GM18526 (cell line): ENCODE measurements around the gene DKC1.
A peak's percentile ranks its signal among the peaks of the same experiment; 100 is the strongest.

Source experiments
- POLR2A ChIP-seq: IDR thresholded peaks from 3 replicates; pipeline ENCODE4 v1.6.1; 2011; ENCODE audit not compliant: insufficient read length; ENCODE audit errors: extremely low read depth

DKC1 gene

GRCh38 chrX:154762537-154763296 is at the start of gene DKC1:
Gene DKC1 (plus strand): TSS chrX:154762864. CDS start chrX:154762966, 102 bp downstream.
- peak; percentile 51 for TF ChIP-seq POLR2A

- TF ChIP-seq POLR2A: no peak
Measured at GRCh38 chrX:154714925-154715324, 47.7 kb upstream of the DKC1 start.

DNA sequence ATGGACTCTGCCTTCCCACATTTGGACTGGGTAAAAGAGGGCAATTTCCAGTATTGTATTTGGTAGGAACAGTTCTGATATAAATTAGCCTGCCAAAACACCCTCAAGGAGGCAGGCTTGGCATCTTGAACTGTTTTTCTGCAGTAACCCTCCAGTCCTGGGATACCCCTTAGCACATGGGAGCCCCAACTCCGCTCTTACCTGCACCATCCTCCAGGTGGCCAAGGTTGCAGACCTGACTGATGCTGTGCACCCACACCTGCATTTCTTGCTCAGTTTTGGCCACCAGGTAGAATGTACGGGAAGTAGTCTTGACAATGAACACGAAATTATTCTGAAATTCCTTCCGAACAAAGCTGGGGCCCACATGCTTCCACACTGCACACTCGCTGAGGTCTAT is 46.8 kb upstream of the DKC1 start:
- TF ChIP-seq POLR2A: no peak

GRCh38 chrX:154717824-154718223 is 44.8 kb upstream of the DKC1 start:
- no peak for TF ChIP-seq POLR2A

- no peak for TF ChIP-seq POLR2A
Measured at GRCh38 chrX:154718616-154719015, 44.0 kb upstream of the DKC1 start.

- no peak for TF ChIP-seq POLR2A
Measured at GRCh38 chrX:154719132-154719675, 43.5 kb upstream of the DKC1 start.

DNA sequence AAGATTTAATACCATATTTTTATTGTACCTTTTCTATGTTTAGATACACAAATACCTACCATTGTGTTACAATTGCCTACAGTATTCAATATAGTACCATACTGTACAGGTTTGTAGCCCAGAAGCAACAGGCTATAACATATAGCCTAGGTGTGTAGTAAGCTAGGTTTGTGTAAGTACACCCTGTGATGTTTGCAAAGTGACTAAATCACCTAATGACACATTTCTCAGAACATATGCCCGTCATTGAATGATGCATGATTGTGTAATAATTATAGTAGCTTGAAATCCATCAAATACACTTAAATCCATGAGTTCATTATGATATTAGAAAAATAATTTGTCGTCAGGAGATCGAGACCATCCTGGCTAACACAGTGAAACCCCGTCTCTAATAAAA is 42.6 kb upstream of the DKC1 start:
- no peak for TF ChIP-seq POLR2A

GRCh38 chrX:154721155-154721554 is 41.5 kb upstream of the DKC1 start:
- TF ChIP-seq POLR2A: no peak

DNA sequence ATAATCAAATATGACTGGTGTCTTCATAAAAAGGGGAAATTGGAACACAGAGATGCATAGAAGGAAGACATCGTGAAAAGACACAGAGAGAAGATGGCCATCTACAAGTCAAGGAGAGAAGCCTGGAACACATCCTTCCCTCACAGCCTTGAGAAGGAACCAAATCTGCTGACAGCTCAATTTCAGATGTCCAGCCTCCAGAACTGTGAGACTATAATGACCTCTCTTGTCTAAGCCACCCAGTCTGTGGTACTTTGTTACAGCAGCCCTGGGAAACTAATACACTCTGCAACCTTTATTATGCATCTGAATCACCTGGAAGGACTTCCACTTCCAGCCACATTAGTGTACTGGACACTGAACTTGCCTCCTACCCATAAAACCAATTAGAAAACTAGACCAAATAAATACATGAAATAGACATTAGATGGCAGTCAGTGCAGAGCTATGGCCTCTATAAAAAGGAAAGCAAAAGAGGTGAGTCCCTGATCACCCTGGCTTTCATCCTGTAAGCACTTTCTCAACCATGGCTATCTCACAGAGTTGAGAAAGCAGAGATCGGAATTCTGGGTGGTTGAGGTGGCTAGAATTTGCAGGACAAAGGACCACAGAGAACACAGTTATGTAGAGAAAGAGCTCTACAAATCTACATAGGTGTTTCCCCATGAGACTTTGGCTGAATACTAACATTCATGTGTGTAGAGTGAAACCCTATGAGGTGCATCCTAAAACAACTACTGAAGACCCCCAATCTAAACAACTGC is 37.5 kb upstream of the DKC1 start:
- TF ChIP-seq POLR2A: no peak

DNA sequence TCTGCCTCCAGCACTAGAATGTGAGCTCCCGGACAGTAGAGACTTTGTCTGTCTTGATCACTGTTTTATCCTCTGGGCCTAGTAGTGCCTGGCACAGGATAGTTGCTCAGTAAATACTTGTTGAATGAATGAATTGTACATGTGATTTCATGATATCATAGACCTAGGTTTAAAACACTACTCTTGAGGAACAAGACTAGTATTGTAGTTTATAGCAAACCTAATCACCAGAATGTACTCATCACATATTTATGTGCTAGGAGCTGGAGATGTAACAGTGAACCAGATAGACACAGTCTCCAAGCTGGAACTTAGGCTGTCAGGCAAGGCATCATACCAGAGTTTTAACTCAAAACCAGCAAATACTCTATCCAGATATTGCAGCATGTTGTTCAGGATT is 35.2 kb upstream of the DKC1 start:
- no peak for TF ChIP-seq POLR2A

DNA sequence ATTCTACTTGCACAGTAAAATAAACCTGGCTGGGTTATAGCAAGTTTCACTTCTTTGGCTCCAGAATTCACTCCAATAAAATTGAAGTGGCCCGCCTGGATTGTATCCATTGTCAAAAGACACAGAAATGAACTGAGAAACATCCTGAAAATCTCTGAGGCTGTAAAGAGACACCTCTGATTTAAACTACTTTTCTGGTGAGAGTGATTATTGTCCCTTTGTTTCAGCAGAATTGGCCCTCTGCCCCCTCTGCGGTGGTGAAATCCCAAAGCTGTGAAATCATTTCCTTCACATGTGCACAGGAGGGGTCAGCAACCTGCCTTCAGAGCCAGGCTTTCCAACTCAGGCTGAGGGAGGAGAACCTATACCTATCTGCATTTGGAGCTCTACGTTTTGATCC is 34.8 kb upstream of the DKC1 start:
- TF ChIP-seq POLR2A: no peak

DNA sequence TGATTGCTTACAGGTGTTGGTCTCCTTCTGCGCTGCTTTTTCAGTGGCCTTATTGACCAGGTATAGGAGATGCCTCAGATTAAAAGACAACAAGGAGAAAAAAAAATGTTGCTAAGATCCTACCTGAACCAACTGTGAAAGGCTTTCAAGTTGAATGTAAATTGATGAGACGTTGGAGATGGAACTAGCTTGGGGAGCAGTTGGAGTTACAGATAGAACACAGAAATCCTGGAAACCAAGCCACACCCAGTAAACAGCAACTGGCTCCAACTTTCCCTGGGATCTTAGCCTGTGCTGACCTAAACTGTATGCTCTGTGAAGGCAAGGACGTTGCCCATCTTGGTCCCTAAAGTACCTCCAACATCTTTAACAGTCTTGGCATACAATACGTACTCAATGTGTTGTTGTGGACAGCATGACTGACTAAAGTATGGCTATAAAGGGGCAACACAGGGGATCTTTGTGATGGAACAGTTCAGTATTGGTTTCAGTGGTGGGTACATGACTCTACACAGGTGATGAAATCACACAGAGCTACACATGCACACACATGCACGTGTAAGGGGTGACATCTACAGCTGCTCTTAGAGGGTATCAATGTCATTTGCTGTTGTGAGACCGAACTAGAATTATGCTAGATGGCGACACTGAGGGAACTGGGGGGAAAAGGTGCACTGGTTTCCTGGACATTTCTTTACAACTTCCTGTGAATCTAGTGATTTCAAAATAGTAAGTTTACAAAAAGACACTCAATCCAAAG is 34.1 kb upstream of the DKC1 start:
- TF ChIP-seq POLR2A: no peak

GRCh38 chrX:154729439-154729838 is 33.2 kb upstream of the DKC1 start:
- no peak for TF ChIP-seq POLR2A

DNA sequence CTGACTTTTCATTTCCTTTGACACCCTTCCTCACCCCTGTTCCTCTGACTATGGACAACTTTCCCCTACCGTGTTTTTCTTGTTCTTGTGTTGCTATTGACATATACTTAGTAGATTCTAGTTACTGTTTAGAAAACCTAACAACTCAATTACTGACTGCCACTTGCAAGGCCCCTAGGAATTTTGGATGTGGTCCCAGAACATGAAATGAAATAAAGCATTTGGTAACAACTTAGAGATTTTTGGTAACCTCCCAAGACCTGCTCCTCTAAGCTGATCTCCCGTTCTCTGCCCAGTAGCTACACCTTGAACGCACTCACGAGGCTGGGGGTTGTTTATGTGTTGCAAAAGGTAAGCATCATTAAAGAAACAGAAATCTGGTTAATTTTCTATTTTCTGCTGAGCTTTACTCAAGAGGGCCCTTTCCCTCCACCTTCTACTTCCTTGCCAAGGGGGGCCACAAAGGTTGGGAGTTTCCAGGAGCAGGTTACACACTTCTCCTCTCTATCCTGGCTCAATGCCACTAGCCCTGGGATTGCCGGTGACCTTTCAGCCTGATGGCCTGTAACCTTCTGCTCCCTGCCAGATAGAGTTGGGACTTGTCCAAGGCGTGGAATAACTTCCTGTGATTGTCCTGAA is 32.3 kb upstream of the DKC1 start:
- no peak for TF ChIP-seq POLR2A

- TF ChIP-seq POLR2A: no peak
Measured at GRCh38 chrX:154731184-154731583, 31.5 kb upstream of the DKC1 start.
